ENCODE results near the gene MLXIPL.
"Not testable (repeated sequence)": the region's sequence is repeated elsewhere in the genome, so short reads cannot be mapped to it uniquely, and the experiment has no call there.

MLXIPL gene, protein sequence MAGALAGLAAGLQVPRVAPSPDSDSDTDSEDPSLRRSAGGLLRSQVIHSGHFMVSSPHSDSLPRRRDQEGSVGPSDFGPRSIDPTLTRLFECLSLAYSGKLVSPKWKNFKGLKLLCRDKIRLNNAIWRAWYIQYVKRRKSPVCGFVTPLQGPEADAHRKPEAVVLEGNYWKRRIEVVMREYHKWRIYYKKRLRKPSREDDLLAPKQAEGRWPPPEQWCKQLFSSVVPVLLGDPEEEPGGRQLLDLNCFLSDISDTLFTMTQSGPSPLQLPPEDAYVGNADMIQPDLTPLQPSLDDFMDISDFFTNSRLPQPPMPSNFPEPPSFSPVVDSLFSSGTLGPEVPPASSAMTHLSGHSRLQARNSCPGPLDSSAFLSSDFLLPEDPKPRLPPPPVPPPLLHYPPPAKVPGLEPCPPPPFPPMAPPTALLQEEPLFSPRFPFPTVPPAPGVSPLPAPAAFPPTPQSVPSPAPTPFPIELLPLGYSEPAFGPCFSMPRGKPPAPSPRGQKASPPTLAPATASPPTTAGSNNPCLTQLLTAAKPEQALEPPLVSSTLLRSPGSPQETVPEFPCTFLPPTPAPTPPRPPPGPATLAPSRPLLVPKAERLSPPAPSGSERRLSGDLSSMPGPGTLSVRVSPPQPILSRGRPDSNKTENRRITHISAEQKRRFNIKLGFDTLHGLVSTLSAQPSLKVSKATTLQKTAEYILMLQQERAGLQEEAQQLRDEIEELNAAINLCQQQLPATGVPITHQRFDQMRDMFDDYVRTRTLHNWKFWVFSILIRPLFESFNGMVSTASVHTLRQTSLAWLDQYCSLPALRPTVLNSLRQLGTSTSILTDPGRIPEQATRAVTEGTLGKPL

DNA sequence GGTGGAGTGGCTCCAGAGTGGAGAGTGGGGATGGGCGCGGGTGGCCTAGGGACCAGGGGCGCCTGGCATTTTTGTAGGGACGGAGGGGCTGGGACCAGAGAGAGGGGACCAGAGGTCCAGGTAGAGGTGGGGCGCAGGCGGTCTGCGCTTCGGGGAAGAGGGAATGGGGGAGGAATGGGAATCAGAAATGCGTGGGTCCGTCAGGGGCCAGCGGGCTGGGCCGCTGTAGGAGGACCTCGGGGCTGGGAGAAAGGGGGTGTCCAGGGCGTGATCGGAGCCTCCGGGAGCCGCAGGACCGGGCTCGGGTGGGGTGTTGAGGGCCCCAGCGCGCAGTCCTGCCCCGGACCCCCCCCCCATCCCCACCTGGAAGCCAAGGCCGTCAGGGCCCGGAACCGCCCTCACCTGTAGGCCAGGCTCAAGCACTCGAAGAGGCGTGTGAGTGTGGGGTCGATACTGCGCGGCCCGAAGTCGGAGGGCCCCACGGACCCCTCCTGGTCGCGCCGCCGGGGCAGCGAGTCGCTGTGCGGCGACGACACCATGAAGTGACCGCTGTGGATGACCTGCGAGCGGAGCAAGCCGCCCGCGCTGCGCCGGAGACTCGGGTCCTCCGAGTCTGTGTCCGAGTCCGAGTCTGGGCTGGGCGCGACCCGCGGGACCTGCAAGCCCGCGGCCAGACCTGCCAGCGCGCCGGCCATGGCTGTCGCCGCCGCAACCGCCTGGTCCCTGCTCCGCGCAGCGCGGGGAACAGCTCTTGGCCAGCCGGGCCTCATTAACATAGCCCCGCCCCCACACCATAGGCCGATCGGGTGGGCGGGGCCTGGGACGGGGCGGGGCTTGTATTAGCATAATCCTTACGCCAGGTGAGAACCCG lies at the start of gene MLXIPL:
TSS of gene MLXIPL (minus strand) at position 725 of the 871 bp plus-strand sequence. CDS start at position 695, 30 bp downstream.
- H3K36me3 Mint-ChIP-seq, result no peaks in the 10 kb centered on the region
- no peak within 1 kb of the TSS for H3K27ac Mint-ChIP-seq
- peaks cover 11% of the 10 kb centered on the region for H3K4me1 Mint-ChIP-seq
- H3K9me3 Mint-ChIP-seq, result no peaks in the 10 kb centered on the region
- peak within 1 kb of the TSS; percentile 30 for H3K4me3 Mint-ChIP-seq
- ATAC-seq, result peak; percentile 61
- peaks cover 86% of the 10 kb centered on the region for H3K27me3 Mint-ChIP-seq

DNA sequence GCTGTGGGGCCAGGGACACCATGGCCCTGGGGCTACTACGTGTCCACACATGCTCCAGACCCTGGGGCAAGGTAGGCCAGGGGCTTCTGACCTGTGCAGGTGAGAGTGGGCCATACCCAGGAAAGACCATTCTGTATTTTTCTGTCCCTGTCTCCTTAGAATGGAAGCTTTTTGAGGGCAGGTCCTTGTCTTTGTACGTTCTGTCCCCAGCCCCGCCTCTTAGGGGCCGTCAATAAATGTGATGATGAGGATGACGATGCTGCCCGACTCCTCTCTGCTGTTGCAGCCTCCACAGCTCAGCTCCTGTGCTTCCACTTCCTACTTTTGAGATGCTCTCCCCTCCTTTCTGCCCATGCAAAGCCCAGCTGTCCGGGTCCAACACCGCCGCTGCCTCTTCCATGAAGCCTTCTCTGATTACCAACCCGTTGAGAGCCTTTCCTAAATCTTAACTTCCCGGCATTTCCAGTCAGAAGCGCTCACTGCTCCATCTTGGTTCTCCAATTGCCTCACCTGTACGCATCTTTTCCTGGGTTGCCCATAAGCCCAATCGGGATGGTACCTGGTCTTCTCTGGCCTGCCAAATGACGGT lies 47.6 kb upstream of the MLXIPL start:
- no peaks in the 10 kb centered on the region for H3K9me3 Mint-ChIP-seq
- ATAC-seq, result no peak
- no peak overlapping the region for H3K27ac Mint-ChIP-seq
- H3K36me3 Mint-ChIP-seq, result no peaks in the 10 kb centered on the region
- no peak overlapping the region for H3K4me3 Mint-ChIP-seq
- H3K4me1 Mint-ChIP-seq, result peaks cover 21% of the 10 kb centered on the region
- peaks cover 22% of the 10 kb centered on the region for H3K27me3 Mint-ChIP-seq

DNA sequence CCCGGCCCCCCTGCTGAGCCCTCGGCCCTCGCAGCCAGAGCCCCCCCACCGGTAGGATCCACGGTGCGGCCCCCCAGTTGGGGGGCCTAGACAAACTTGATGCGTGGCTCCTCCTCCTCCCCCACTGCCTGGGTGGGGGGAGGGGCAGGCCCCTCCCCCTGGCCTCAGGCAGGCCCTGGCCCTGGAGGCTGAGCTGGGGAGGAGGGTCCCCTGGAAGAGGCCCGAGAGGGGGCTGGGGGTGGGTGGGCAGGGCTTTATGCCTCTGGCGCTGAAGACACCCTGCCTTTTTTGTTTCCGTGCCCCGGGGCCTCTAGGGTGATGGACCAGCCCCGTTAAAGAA lies 47.0 kb upstream of the MLXIPL start:
- Mint-ChIP-seq H3K4me1 (peaks cover 21% of the 10 kb centered on the region), H3K4me3 (no peak overlapping the region)
- ATAC-seq, result no peak

DNA sequence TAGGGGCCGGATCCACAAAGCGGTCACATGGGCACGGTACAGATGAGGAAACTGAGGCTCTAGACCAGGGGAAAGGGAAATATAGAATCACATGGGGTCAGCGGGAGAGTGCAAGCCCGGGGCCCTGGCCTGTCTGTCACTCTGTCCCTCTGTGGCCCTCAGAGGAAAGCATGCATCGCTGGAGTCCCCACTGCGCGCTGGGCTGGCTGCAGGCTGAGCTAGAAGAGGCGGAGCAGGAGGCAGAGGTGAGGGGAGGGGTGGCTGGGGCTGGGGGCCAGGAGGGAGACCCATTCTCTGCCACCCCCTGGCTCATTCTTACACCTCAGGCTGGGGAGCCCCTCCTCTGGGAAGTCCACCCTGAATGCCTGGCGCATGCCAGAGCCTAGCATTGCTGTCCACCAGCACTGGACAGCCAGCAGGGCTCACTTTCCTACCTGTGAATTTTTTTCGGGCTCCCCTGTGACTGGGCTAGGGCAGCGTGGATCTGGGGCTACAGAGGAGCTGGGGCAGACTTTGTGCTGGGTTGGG lies 45.6 kb upstream of the MLXIPL start:
- Mint-ChIP-seq H3K4me3 (no peak overlapping the region), H3K9me3 (no peaks in the 10 kb centered on the region), H3K27me3 (peaks cover 38% of the 10 kb centered on the region), H3K36me3 (no peaks in the 10 kb centered on the region), H3K27ac (peak overlapping the region; percentile 53), H3K4me1 (peaks cover 26% of the 10 kb centered on the region)
- no peak for ATAC-seq

More for the DNA sequence above, 47.0 kb upstream of the MLXIPL start:
- Mint-ChIP-seq H3K27ac (no peak overlapping the region), H3K9me3 (no peaks in the 10 kb centered on the region), H3K27me3 (peaks cover 24% of the 10 kb centered on the region), H3K36me3 (no peaks in the 10 kb centered on the region)

DNA sequence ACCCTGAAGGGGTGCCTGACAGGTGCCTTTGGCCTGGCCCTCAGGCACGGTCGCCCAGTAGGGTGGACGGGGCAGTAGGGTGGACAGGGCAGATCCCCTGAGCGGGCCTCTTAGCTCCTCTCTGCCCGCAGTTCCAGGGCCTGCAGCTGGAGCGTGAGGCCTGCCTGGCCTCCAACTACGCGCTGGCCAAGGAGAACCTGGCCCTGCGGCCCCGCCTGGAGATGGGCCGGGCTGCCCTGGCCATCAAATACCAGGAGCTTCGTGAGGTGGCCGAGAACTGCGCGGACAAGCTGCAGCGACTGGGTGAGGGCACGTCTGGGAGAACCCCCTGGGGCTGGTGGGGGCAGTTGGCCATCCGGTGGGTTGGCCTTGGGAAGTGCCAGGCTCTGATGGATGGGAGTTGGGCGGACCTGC lies 45.0 kb upstream of the MLXIPL start:
- Mint-ChIP-seq H3K9me3 (no peaks in the 10 kb centered on the region), H3K27ac (peak overlapping the region; percentile 53), H3K4me3 (no peak overlapping the region), H3K27me3 (peaks cover 44% of the 10 kb centered on the region), H3K36me3 (no peaks in the 10 kb centered on the region), H3K4me1 (peaks cover 26% of the 10 kb centered on the region)
- ATAC-seq, result no peak

DNA sequence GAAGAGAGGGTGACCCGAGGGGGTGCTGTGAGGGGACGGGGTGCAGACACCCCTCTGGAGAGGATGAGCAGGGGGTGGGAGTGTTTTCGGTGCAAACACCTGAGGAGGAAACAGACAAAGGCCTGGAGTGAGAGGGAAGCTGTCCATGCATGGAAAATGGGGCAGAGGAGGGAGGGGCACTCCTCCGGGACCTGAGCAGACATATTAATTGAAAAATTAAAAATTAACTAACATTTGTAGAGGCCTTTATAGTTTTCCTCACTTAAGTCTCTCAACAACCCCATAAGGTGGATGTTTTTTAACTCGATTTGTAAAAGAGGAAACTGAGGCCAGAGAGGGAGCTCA lies 44.5 kb upstream of the MLXIPL start:
- peaks cover 26% of the 10 kb centered on the region for H3K4me1 Mint-ChIP-seq
- no peaks in the 10 kb centered on the region for H3K9me3 Mint-ChIP-seq
- no peak for ATAC-seq
- H3K36me3 Mint-ChIP-seq, result no peaks in the 10 kb centered on the region
- peak overlapping the region; percentile 9 for H3K27ac Mint-ChIP-seq
- H3K4me3 Mint-ChIP-seq, result peak overlapping the region; percentile 17
- peaks cover 48% of the 10 kb centered on the region for H3K27me3 Mint-ChIP-seq

DNA sequence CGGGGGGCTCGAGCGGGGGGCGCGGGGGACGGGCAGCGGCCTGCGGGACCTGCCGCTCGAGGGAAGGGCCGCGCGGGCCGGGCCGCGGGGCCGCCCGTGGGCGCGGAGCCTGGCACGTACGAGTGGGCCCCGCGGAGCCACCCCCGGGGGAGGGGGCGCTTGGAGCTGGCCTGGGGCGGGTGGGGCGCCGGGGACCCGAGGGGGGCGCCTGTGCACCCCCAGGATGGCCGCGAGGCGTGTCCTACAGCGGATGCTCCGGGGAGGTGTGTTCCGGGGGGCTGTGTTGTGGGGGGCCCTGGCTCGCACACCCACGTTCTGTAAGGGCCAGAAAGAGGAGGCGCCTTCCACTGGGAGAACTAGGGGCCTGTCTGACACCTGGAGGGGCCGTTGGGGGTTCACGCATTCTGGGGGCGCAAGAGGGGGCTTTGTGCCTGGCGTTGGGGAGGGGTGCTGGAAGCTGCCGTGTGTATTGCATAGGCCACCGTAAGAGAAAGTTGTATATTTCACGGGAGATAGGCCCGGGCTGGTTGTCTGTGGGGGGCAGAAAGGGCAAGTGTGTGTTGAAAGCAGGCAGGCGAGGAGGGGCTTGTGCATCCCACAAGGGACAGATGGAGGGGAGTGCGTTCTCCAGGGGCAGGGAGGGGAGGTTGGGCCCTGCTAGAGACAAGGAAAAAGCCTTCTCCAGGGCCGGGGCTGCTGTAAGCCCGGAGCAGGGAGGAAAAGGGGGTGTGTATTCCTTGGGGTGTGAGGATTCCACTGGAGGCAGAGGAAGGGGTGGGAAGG lies 44.0 kb upstream of the MLXIPL start:
- H3K4me1 Mint-ChIP-seq, result peaks cover 26% of the 10 kb centered on the region
- peaks cover 2% of the 10 kb centered on the region for H3K9me3 Mint-ChIP-seq
- peak overlapping the region; percentile 9 for H3K27ac Mint-ChIP-seq
- H3K4me3 Mint-ChIP-seq, result peak overlapping the region; percentile 25
- peak; percentile 21 for ATAC-seq
- peaks cover 2% of the 10 kb centered on the region for H3K36me3 Mint-ChIP-seq
- peaks cover 54% of the 10 kb centered on the region for H3K27me3 Mint-ChIP-seq

DNA sequence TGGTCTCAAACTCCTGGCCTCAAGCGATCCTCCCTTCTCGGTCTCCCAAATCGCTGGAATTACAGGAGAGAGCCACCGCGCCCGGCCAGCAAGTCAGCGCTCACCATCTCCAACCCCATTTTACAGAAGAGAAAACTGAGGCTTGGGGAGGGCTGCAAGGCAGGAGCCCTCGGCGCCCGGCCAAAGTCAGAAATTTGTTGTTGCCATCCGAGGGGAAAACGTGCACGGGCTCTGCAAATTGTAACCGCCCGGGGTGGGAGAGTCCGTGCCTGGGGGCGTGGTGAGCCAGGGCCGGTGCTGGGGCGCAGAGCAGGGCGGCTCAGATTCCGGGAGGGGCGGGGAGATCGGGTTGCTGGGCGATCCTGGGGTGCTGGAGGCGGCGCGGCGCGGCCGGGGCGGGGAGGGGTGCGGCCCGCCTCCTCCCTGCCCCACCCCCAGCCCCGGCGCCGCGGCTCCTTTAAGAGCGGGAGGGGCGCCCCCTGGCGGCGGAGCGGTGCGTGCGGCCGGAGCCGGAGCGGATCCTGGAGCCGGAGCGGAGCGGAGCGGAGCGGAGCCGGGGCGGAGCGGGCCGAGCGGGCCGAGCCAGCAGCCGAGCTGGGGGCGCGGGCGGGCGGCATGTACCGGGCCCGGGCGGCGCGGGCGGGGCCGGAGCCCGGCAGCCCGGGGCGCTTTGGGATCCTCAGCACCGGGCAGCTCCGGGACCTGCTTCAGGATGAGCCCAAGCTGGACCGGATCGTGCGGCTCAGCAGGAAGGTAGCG lies 43.2 kb upstream of the MLXIPL start, which contains the start of gene VPS37D:
TSS of gene VPS37D (plus strand) at position 488 of the 759 bp plus-strand sequence. CDS start at position 616, 128 bp downstream.
- Mint-ChIP-seq H3K9me3 (peaks cover 7% of the 10 kb centered on the region), H3K4me3 (peak within 1 kb of the TSS; percentile 83), H3K36me3 (peaks cover 6% of the 10 kb centered on the region), H3K27me3 (peaks cover 62% of the 10 kb centered on the region), H3K4me1 (peaks cover 26% of the 10 kb centered on the region), H3K27ac (peak within 1 kb of the TSS; percentile 9)
- ATAC-seq, result peak; percentile 96

DNA sequence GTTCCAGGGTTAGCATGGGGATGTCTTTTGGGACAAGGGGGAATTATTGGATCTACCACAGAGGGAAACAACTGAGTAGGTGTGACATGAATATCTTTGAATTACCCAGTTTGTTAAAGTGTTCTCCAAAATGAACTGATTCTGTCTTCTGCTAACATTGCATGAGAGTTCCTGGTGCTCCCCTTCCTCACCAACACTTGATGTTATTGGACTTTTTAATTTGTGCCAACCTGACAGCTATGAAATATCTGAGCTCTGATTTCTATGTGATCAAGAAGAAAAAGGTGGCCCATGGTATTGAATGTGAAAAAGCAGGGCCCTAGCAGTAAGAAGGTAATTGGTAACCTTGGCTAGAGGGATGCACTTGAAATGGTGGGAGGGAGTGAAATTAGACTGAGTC lies 38.7 kb upstream of the MLXIPL start:
- Mint-ChIP-seq H3K27ac (no peak overlapping the region), H3K4me3 (no peak overlapping the region), H3K36me3 (peaks cover 6% of the 10 kb centered on the region), H3K27me3 (peaks cover 65% of the 10 kb centered on the region), H3K9me3 (peaks cover 7% of the 10 kb centered on the region), H3K4me1 (peaks cover 10% of the 10 kb centered on the region)
- no peak for ATAC-seq

DNA sequence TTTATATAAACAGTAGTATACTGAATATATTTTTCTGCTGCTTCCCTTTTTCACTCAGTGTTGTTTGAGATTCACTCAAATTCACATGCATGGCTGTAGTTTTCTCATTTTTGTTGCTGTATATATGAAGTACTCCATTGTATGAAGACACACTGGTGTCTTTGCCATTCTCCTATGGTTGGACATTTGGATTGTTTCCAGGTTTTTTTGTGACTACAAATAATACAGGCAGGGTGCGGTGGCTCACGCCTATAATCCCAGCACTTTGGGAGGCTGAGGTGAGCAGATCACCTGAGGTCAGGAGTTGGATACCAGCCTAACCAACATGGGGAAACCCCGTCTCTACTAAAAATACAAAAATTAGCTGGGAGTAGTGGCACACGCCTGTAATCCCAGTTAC lies 36.3 kb upstream of the MLXIPL start:
- not testable (repeated sequence) for H3K4me3 Mint-ChIP-seq, H3K27ac Mint-ChIP-seq, H3K9me3 Mint-ChIP-seq, ATAC-seq, H3K36me3 Mint-ChIP-seq, H3K4me1 Mint-ChIP-seq
- H3K27me3 Mint-ChIP-seq, result peaks cover 56% of the 10 kb centered on the region

DNA sequence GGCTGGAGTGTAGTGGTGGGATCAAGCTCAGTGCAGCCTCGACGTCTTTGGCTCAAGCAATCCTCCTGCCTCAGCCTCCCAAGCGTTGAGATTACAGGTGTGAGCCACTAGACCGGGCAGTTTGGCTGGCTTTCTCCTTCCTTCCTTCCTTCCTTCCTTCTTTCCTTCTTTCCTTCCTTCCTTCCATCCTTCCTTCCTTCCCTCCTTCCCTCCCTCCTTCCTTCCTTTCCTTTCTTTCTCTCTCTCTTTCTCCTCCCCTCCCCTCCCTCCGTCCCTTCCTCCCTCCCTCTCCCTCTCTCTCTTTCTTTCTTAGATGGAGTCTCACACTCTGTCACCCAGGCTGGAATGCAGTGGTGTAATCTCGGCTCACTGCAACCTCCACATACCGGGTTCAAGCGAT lies 35.7 kb upstream of the MLXIPL start:
- Mint-ChIP-seq H3K27me3 (peaks cover 56% of the 10 kb centered on the region), H3K4me3 (no peak overlapping the region), H3K9me3 (peaks cover 9% of the 10 kb centered on the region), H3K27ac (no peak overlapping the region), H3K4me1 (no peaks in the 10 kb centered on the region), H3K36me3 (peaks cover 6% of the 10 kb centered on the region)
- no peak for ATAC-seq

DNA sequence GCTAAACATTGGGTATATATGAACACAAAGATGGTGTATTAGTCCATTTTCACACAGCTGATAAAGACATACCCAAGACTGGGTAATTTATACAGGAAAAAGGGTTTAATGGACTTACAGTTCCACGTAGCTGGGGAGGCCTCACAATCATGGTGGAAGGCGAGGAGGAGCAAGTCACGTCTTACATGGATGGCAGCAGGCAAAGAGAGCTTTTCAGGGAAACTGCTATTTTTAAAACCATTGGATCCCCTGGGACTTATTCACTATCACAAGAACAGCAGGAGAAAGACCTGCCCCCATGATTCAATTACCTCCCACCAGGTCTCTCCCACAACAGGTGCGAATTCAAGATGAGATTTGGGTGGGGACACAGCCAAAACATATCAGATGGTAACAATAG lies 31.0 kb upstream of the MLXIPL start:
- H3K4me1 Mint-ChIP-seq, H3K36me3 Mint-ChIP-seq, H3K4me3 Mint-ChIP-seq, ATAC-seq, H3K27ac Mint-ChIP-seq, H3K9me3 Mint-ChIP-seq: not testable (repeated sequence)
- H3K27me3 Mint-ChIP-seq, result peaks cover 47% of the 10 kb centered on the region

DNA sequence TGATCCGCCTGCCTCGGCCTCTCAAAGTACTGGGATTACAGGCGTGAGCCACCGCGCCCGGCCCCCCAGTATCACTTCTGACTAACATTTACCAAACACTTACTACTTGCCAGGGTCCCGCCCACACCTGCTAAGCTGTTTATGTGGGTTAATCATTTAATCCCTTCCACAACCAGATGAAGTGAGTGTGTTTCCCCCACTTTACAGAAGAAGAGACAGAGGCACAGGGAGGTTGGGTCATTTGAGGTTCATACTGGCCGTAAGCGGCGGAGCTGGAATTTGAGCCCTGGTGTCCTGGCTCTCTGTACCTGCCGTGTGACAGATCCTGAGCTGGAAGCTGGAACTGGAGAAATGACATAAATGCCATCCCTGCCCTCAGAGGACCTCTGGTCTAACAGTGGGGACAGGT lies 28.2 kb upstream of the MLXIPL start:
- Mint-ChIP-seq H3K4me3 (no peak overlapping the region), H3K27ac (no peak overlapping the region), H3K9me3 (peaks cover 2% of the 10 kb centered on the region), H3K27me3 (peaks cover 66% of the 10 kb centered on the region), H3K36me3 (no peaks in the 10 kb centered on the region), H3K4me1 (peaks cover 19% of the 10 kb centered on the region)
- no peak for ATAC-seq

Measured in stimulated activated memory B cell treated with anti-CD40 and anti-IgM and Interleukin-4, amounts not matched to agents 10 μg/mL and 1 μg/mL and 100 μg/mL, for 72 hours (primary cell).